GM12891 (cell line): ENCODE results near the gene DNM2.

Experiments used
- PAX5 ChIP-seq: IDR thresholded peaks from 2 replicates; pipeline ENCODE4 v1.6.1; 2011; ENCODE audit warnings: low read length, moderate library complexity, mild to moderate bottlenecking; ENCODE audit not compliant: insufficient read depth, severe bottlenecking
- POLR2A ChIP-seq: IDR thresholded peaks from 2 replicates; pipeline ENCODE4 v1.6.1; 2011; ENCODE audit warnings: low read depth, low read length, control low read depth
- POLR2AphosphoS5 ChIP-seq: IDR thresholded peaks from 2 replicates; pipeline ENCODE4 v1.6.1; 2011; ENCODE audit warnings: low read depth, low read length, control low read depth
- TAF1 ChIP-seq: IDR thresholded peaks from 2 replicates; pipeline ENCODE4 v1.6.1; 2011; ENCODE audit warnings: low read depth, low read length, control low read depth

DNA sequence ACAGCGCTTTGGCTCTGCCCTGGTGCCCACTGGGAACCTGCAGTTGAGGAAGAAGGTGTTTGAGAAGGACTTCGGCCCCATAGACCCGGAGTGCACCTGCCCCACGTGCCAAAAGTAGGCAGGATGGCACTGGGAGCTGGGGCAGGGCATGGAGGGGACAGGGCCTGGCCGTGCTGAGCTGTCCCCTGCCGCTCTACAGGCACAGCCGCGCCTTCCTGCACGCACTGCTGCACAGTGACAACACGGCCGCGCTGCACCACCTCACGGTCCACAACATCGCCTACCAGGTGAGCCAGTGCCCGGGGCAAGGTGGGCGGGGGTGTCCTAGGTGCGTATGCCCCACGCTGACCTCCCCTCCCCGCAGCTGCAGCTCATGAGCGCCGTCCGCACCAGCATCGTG lies 5.1 kb upstream of the DNM2 start:
- no peak for TF ChIP-seq POLR2A
- no peak for TF ChIP-seq TAF1
- no peak for TF ChIP-seq PAX5
- TF ChIP-seq POLR2AphosphoS5: no peak
